ENCODE data around the gene RPL23.
A peak's percentile ranks its signal among the peaks of the same experiment; 100 is the strongest.

The RPL23 gene

GRCh38 chr17:38897671-38898290 is 44.3 kb upstream of the RPL23 start:
- H3K27ac ChIP-seq, result peak overlapping the region; percentile 76
- no peak for TF ChIP-seq CTCF (IDR thresholded peaks at IDR 0.05; ENCODE audit: low read depth, low read length)
- no peaks in the 10 kb centered on the region for H3K9me3 ChIP-seq (ENCODE audit: severe bottlenecking)
- no peak overlapping the region for H3K4me3 ChIP-seq (ENCODE audit: low read depth, low read length)
- no peaks in the 10 kb centered on the region for H3K27me3 ChIP-seq (ENCODE audit: insufficient read depth, low read depth, severe bottlenecking)
- H3K36me3 ChIP-seq, result peaks cover 16% of the 10 kb centered on the region
- DNase-seq, result no peak

DNA sequence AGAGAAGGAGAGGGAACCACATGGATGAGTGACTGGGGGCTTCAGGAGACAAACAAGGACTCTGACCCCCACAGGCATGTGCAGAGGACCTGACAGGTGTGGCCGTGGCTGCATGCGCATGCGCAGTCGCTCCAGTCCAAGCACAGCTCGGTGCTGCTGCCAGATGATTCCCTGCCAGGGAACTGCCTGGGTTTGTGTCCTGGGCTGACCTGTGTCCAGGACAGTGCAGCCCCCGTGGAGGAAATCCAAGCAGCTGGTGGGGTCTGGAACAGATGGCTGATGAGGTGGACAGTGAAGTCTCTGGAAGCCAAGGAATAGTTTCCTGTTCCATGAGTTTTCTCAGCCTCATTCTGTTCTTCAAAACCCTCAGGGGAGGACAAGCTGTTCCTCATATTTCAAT is 43.7 kb upstream of the RPL23 start:
- peak; percentile 95 for DNase-seq
- no peaks in the 10 kb centered on the region for H3K9me3 ChIP-seq (ENCODE audit: severe bottlenecking)
- H3K36me3 ChIP-seq, result peaks cover 22% of the 10 kb centered on the region
- no peaks in the 10 kb centered on the region for H3K27me3 ChIP-seq (ENCODE audit: insufficient read depth, low read depth, severe bottlenecking)
- H3K4me3 ChIP-seq (ENCODE audit: low read depth, low read length), result no peak overlapping the region
- peak overlapping the region; percentile 76 for H3K27ac ChIP-seq
- no peak for TF ChIP-seq CTCF (IDR thresholded peaks at IDR 0.05; ENCODE audit: low read depth, low read length)

DNA sequence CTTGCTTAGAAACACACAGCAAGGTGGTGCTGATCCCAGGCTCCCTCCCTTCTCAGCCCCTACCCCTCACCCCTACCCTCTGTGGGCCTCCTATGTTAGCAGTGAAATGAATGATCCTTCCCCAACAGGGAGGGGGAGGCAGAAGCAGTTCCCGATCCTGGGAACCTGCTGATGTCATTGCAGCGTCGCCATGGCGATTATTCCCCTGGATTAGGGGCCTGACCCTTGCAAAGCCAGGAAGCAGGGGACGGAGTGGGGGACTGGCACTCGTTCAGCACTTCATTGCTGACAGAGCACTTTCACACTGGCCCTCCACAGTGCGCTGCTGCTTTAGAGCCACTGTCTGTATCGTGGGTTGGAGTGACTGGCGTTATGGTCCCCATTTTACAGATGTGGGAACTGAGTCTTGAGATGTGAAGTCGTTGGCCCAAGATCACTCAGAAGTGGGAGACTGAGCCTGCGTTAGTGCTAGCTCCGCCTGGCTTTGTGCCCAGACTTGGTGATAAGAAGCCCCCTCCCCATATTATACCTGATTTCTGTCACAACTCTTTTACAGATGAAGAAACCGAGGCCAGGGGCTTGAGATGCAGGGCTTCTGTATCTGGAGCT is 42.9 kb upstream of the RPL23 start:
- H3K27me3 ChIP-seq (ENCODE audit: insufficient read depth, low read depth, severe bottlenecking), result no peaks in the 10 kb centered on the region
- no peak overlapping the region for H3K4me3 ChIP-seq (ENCODE audit: low read depth, low read length)
- no peak for TF ChIP-seq CTCF (IDR thresholded peaks at IDR 0.05; ENCODE audit: low read depth, low read length)
- DNase-seq, result peak; percentile 47
- H3K9me3 ChIP-seq (ENCODE audit: severe bottlenecking), result no peaks in the 10 kb centered on the region
- H3K36me3 ChIP-seq, result peaks cover 25% of the 10 kb centered on the region
- H3K27ac ChIP-seq, result peak overlapping the region; percentile 76

DNA sequence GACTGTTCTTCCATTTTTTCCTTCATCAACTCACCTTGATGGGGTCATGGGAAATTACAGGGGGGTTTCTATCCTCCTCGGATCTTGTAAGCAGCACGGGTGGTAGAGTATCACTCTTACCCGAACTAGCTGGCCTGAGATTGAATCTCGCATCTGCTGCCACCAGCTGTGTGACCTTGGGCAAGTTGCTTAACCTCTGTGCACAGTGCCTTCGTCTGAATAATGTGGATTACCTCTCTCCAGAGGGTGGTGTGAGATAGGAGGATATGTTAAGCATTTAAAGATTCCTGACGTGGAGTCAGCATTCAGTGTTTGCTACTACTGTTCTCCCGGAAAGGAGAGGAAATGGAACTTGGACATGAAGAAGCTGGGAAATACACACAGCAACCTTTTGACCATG is 40.8 kb upstream of the RPL23 start:
- H3K4me3 ChIP-seq (ENCODE audit: low read depth, low read length), result no peak overlapping the region
- peaks cover 21% of the 10 kb centered on the region for H3K36me3 ChIP-seq
- no peak for DNase-seq
- TF ChIP-seq CTCF (IDR thresholded peaks at IDR 0.05; ENCODE audit: low read depth, low read length), result no peak
- peak overlapping the region; percentile 56 for H3K27ac ChIP-seq
- H3K27me3 ChIP-seq (ENCODE audit: insufficient read depth, low read depth, severe bottlenecking), result no peaks in the 10 kb centered on the region
- no peaks in the 10 kb centered on the region for H3K9me3 ChIP-seq (ENCODE audit: severe bottlenecking)

DNA sequence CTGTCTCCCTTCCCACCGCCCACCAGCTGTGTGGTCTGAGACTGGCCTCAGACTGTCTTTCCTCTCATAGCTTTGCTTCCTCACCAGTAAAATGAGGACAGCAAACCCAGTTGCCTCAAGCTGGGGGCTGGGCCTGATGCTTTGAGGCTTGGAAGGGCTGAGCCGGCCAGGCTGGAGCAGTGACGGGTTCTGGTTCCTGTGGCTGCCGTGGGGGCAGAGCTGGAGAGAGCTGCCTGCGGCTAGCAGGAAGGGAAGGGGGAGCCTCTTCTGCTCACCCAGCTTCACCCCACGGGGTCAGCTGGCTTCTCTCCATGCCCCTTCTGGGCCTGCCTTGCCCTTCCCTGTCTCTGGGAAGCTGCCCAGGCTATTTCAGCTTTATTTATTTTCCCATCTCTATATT is 40.1 kb upstream of the RPL23 start:
- peak overlapping the region; percentile 56 for H3K27ac ChIP-seq
- TF ChIP-seq CTCF (IDR thresholded peaks at IDR 0.05; ENCODE audit: low read depth, low read length), result no peak
- no peaks in the 10 kb centered on the region for H3K9me3 ChIP-seq (ENCODE audit: severe bottlenecking)
- H3K4me3 ChIP-seq (ENCODE audit: low read depth, low read length), result no peak overlapping the region
- no peaks in the 10 kb centered on the region for H3K27me3 ChIP-seq (ENCODE audit: insufficient read depth, low read depth, severe bottlenecking)
- DNase-seq, result peak; percentile 46
- peaks cover 17% of the 10 kb centered on the region for H3K36me3 ChIP-seq

DNA sequence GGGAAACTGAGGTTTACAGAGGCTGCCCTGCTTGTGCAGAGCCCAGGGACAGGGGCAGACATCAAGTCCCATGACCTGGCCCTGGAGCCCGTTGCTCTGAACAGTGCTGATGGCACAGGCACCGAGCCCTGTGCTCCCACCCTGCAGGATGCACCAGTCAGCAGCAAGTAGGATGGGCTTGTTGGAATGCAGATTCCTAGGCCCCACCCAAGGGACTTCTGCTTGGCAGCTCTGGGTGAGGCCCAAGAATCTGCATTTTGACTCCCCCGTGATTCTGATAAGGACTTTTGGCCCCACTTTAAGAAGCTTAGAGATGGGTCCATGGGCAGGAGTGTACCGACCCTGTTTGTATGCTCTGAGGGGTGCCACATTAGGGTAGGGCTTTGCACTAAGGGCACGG is 39.6 kb upstream of the RPL23 start:
- no peak for TF ChIP-seq CTCF (IDR thresholded peaks at IDR 0.05; ENCODE audit: low read depth, low read length)
- Histone ChIP-seq H3K36me3 (peaks cover 15% of the 10 kb centered on the region), H3K27ac (no peak overlapping the region; the same call in 1 of the 2 replicates), H3K9me3 (ENCODE audit: severe bottlenecking) (no peaks in the 10 kb centered on the region), H3K27me3 (ENCODE audit: insufficient read depth, low read depth, severe bottlenecking) (no peaks in the 10 kb centered on the region), H3K4me3 (ENCODE audit: low read depth, low read length) (no peak overlapping the region)
- DNase-seq, result no peak
